Activated CD4-positive, CD25-positive, alpha-beta regulatory T cell treated with anti-CD3 and anti-CD28 coated beads, Interleukin-2, amount 50 U/mL, for 16 hours (primary cell): ENCODE data around the gene MID1.
"Not testable (repeated sequence)": the region's sequence is repeated elsewhere in the genome, so short reads cannot be mapped to it uniquely, and the experiment has no call there.

Source experiments
- DNase-seq: peaks from one replicate; pipeline ENCODE4 v3.0.0-alpha.2; 2020; ENCODE audit warnings: low read depth, low spot score

MID1 gene

GRCh38 chrX:10617999-10618351, 2.4 kb downstream of the MID1 start:
- no peak for DNase-seq

GRCh38 chrX:10617186-10617998, 3.0 kb downstream of the MID1 start:
- DNase-seq, result no peak

GRCh38 chrX:10615931-10616774, 4.2 kb downstream of the MID1 start:
- DNase-seq, result no peak

- no peak for DNase-seq
These were observed 8.2 kb downstream of the MID1 start for GRCh38 chrX:10612215-10612614.

- no peak for DNase-seq
These were observed 8.8 kb downstream of the MID1 start for GRCh38 chrX:10611441-10612090.

GRCh38 chrX:10608099-10608498, 12.3 kb downstream of the MID1 start:
- DNase-seq, result no peak

- no peak for DNase-seq
These were observed 13.2 kb downstream of the MID1 start for GRCh38 chrX:10607233-10607632.

- DNase-seq, result no peak
These were observed 16.8 kb downstream of the MID1 start for GRCh38 chrX:10603612-10604011.

- DNase-seq, result no peak
These were observed 17.7 kb downstream of the MID1 start for GRCh38 chrX:10602646-10603045.

- DNase-seq, result no peak
These were observed 19.9 kb downstream of the MID1 start for GRCh38 chrX:10600479-10600878.

- no peak for DNase-seq
These were observed 21.8 kb downstream of the MID1 start for GRCh38 chrX:10598540-10598939.

GRCh38 chrX:10597871-10598270, 22.5 kb downstream of the MID1 start:
- no peak for DNase-seq

GRCh38 chrX:10591363-10592335, 28.7 kb downstream of the MID1 start:
- DNase-seq, result no peak

GRCh38 chrX:10589787-10590186, 30.6 kb downstream of the MID1 start:
- DNase-seq, result not testable (repeated sequence)

GRCh38 chrX:10589098-10589497, 31.3 kb downstream of the MID1 start:
- no peak for DNase-seq

GRCh38 chrX:10584882-10585281, 35.5 kb downstream of the MID1 start:
- DNase-seq, result not testable (repeated sequence)

- no peak for DNase-seq
These were observed 37.4 kb downstream of the MID1 start for GRCh38 chrX:10582945-10583344.

GRCh38 chrX:10582215-10582733, 38.1 kb downstream of the MID1 start:
- no peak for DNase-seq

GRCh38 chrX:10579112-10580011, 41.0 kb downstream of the MID1 start:
- no peak for DNase-seq

- DNase-seq, result no peak
These were observed 41.9 kb downstream of the MID1 start for GRCh38 chrX:10578527-10578926.
